CD4-positive, alpha-beta T cell treated with Interleukin-12 subunit alpha and Interleukin-12 subunit beta, for 1 hour (primary cell): ENCODE measurements around the gene C20orf144.
"Not testable (repeated sequence)": the region's sequence is repeated elsewhere in the genome, so short reads cannot be mapped to it uniquely, and the experiment has no call there.

Experiments
- DNase-seq: peaks from one replicate; pipeline ENCODE4 v3.0.0-alpha.2; 2020

The C20orf144 gene

DNA sequence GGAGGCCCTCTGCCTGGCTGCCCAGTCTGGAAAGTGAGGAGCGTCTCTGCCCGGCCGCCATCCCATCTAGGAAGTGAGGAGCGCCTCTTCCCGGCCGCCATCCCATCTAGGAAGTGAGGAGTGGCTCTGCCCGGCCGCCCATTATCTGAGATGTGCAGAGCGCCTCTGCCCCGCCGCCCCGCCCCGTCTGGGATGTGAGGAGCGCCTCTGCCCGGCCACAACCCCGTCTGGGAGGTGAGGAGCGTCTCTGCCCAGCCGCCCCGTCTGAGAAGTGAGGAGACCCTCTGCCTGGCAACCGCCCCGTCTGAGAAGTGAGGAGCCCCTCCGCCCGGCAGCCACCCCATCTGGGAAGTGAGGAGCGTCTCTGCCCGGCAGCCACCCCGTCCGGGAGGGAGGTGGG lies 36.8 kb downstream of the C20orf144 start:
- not testable (repeated sequence) for DNase-seq

DNA sequence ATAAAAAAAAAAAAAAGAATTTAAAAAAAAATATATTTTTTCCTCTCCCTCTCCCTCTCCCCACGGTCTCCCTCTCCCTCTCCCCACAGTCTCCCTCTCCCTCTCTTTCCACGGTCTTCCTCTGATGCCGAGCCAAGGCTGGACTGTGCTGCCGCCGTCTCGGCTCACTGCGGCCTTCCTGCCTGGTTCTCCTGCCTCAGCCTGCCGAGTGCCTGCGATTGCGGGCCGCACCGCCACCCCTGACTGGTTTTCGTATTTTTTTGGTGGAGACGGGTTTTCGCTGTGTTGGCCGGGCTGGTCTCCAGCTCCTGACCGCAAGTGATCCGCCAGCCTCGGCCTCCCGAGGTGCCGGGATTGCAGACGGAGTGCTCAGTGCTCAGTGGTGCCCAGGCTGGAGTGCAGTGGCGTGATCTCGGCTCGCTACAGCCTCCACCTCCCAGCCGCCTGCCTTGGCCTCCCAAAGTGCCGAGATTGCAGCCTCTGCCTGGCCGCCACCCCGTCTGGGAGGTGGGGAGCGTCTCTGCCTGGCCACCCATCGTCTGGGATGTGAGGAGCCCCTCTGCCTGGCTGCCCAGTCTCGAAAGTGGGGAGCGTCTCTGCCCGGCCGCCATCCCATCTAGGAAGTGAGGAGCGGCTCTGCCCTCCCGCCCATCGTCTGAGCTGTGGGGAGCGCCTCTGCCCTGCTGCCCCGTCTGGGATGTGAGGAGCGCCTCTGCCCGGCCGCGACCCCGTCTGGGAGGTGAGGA lies 38.7 kb downstream of the C20orf144 start:
- not testable (repeated sequence) for DNase-seq

- no peak for DNase-seq
Observed at GRCh38 chr20:33701629-33702450, 39.7 kb downstream of the C20orf144 start.

DNA sequence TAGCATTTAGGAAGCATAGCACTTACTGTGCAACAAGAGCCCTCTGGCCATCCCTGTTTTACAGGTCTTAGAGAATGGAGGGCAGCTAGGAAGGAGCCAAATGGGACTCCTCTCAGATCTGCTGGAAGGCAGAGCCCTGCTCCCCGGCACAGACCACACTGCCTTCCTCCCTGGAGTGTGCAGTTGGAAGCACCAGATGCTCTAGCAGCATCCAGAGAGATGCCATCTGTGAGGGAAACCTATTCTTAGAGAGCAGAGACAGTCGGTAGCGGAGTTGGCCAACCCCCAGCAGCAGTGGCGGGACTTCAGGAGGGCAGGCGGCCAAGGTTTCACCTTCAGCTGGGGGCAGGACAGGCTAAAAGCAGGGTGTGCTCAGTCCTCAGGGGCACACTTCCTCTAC lies 40.7 kb downstream of the C20orf144 start:
- DNase-seq: no peak

DNA sequence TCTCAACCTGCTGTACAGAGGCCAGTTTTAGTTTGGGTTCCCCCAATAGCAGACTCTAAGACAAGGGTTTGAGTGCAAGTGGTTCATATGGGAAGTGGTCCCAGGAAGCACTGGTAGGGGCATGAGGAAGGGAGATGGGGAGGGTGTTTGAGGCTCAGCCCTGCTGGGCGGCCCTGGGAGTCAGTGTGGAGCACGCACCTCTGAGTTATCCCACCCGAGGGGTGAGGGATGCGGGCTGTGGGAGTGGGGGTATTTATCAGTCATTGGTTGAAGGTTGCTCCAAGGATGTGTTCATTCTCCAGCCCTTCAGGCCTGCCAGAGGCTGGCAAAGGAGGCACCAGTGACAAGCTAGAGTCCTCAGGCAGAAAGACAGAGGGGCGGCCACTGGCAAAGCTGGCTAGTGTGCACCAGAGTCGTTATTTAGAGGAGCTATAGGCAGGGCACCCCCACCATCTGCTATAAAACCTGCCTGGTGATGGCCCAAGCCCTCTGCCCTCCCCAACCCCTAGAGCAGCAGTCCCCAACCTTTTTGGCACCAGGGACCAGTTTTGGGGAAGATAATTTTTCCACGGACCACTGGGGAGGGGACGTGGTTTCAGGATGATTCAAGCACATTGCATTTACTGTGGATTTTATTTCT lies 41.5 kb downstream of the C20orf144 start:
- no peak for DNase-seq

DNA sequence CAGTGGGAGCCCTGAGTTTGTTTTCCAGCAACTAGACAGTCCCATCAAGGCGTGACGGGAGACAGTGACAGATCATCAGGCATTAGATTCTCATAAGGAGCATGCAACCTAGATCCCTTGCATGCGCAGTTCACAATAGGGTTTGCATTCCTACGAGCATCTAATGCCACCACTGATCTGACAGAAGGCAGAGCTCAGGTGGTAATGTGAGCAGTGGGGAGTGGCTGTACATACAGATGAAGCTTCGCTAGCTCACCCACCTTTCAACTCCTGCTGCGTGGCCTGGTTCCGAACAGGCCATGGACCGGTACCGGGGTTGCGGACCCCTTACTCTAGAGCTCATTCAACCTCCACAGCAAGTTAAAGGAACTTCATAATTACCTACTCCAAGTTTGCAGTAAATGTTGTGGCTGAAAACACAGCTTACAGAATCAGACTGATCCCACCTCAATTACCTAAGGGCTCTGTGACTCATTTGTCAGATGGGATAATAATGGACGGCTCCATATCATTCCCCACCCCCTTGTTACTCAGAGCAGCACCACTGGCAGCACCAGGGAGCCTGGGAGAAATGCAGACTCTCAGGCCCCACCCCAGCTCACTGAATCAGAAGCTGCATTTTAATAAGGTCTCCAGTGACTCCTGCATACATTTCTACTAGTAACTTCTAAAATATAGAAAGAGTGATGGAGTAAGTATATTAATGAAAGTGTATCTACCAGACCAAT lies 42.2 kb downstream of the C20orf144 start:
- no peak for DNase-seq

GRCh38 chr20:33707668-33708067 lies 45.5 kb downstream of the C20orf144 start:
- DNase-seq: no peak

- DNase-seq: no peak
Observed at GRCh38 chr20:33709398-33709797, 47.3 kb downstream of the C20orf144 start.

DNA sequence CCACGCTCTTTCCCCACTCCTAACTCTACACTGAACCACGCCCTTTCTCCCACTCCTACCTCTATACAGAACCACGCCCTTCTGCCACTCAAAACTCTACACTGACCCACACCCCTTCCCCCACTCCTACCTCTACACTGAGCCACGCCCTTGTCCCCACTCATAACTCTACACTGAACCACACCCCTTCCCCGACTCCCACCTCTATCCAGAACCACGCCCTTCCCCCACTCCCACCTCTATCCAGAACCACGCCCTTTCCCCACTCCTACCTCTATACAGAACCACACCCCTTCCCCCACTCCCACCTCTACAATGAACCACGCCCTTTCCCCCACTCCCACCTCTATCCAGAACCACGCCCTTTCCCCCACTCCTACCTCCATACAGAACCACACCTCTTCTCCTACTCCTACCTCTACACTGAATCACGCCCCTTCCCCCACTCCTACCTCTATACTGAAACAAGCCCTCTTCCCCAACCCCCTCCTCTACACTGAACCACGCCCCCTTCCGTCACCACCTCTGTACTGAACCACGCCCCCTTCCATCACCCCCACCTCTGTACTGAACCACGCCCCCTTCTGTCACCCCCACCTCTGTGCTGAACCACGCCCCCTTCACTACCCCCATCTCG lies 47.9 kb downstream of the C20orf144 start:
- DNase-seq: no peak

GRCh38 chr20:33710681-33711445 lies 48.7 kb downstream of the C20orf144 start:
- no peak for DNase-seq

DNA sequence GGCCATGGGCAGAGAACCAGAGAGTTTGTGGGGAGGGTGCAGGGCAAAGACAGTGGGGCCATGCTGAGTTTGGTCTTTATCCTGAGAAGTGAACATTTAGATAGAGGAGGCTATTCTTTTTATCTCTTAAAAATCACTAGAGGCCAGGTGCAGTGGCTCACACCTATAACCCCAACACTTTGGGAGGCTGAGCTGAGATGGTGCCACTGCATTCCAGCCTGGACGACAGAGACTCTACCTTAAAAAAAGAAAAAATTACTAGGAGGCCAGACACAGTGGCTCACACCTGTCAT lies 49.3 kb downstream of the C20orf144 start:
- DNase-seq: no peak
